22Rv1 (cell line): Measurements from ENCODE around the gene SMAD6.

Experiments
- ZFX ChIP-seq: fragments of 450-650 bp; IDR thresholded peaks from 2 replicates; pipeline ENCODE4 v1.6.1; 2017; ENCODE audit warnings: antibody characterized with exemption, borderline replicate concordance
- TF ChIP-seq, protein P1 (sequence below): fragments of 450-650 bp; IDR thresholded peaks from 2 replicates; pipeline ENCODE4 v1.5.1; 2017; ENCODE audit warnings: mild to moderate bottlenecking

DNA sequence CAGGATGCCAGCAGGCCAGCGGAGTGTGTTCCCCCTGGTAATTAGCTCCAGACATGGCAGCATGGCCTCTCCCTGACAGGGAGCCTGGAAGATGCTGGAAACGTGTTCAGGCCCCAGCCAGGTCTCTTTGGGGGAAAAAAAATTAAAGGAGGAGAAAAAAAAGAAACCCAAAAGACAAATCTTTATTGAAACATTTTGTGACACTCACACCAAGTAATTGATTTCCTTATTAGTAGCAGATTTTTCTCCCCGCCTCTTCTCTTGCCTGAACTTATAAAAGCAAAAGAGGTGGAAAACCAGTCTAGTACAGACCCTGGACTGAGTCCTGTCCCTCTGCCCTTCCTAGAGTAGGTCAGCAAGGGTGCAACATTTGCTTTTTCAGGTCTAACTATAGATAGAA is 42.7 kb upstream of the SMAD6 start:
- no peak for TF ChIP-seq ZFX
- TF ChIP-seq, protein P1, sequence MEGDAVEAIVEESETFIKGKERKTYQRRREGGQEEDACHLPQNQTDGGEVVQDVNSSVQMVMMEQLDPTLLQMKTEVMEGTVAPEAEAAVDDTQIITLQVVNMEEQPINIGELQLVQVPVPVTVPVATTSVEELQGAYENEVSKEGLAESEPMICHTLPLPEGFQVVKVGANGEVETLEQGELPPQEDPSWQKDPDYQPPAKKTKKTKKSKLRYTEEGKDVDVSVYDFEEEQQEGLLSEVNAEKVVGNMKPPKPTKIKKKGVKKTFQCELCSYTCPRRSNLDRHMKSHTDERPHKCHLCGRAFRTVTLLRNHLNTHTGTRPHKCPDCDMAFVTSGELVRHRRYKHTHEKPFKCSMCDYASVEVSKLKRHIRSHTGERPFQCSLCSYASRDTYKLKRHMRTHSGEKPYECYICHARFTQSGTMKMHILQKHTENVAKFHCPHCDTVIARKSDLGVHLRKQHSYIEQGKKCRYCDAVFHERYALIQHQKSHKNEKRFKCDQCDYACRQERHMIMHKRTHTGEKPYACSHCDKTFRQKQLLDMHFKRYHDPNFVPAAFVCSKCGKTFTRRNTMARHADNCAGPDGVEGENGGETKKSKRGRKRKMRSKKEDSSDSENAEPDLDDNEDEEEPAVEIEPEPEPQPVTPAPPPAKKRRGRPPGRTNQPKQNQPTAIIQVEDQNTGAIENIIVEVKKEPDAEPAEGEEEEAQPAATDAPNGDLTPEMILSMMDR: no peak
